SH-SY5Y (cell line): ENCODE results near the gene ESPL1.

Experiments
- GATA2 ChIP-seq: IDR thresholded peaks from 2 replicates; pipeline ENCODE4 v1.6.1; 2011; ENCODE audit warnings: mild to moderate bottlenecking, low read depth, low read length
- GATA3 ChIP-seq: IDR thresholded peaks from 2 replicates; pipeline ENCODE4 v1.6.1; 2011; ENCODE audit warnings: low read depth, mild to moderate bottlenecking, low read length, moderate library complexity

GRCh38 chr12:53332744-53333143, 64.6 kb downstream of the ESPL1 start:
- TF ChIP-seq GATA3 (no peak), GATA2 (no peak)
